Measurements from ENCODE around the gene ARPC5L. TPM values are rescaled to one million over a fixed set of nuclear protein-coding genes. Genes with fewer than 3 reads are reported as not detected.

ARPC5L gene
- total and polyA plus RNA-seq, 2 of the 13 experiments (the other 11 are each of a cell fraction or from before 2014, with no cell fraction given), result 29.9 to 33.8 TPM

DNA sequence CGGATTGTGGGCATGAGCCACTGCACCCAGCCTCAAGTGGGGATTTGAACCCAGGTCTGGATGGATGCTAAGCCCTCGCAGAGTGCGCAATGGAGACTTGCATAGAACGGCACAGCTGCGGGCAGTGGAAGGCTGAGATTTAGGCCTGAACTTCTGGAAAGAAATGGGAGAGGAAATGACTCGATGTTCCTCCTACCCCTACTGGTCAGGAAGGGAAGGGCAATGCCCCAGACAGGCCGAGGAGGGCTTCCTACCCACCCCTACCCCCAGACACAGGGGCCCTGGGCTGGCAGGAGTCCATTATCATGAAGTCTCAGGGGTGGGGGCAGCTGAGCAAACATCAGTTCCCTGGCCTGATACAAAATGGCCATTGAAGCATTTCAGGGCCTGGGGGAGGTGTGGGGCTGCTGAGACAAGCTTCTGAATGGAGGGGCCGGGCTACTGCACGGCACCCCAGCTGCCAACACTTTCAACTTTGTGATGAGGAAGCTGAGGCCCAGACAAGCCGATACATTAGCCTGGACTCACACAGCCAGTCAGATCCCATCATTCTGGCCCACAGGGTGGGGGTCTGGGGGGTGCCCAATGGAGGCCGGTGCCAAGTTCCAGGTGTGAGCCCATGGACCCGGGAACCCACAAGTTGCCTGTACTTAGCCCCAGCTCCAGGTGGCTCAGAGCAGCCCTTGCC, 22.2 kb upstream of the ARPC5L start (continued):
- TF ChIP-seq ZNF777 (CRISPR knock-in tag; IDR thresholded peaks at IDR 0.05), result no peak
- TF ChIP-seq, protein P1, sequence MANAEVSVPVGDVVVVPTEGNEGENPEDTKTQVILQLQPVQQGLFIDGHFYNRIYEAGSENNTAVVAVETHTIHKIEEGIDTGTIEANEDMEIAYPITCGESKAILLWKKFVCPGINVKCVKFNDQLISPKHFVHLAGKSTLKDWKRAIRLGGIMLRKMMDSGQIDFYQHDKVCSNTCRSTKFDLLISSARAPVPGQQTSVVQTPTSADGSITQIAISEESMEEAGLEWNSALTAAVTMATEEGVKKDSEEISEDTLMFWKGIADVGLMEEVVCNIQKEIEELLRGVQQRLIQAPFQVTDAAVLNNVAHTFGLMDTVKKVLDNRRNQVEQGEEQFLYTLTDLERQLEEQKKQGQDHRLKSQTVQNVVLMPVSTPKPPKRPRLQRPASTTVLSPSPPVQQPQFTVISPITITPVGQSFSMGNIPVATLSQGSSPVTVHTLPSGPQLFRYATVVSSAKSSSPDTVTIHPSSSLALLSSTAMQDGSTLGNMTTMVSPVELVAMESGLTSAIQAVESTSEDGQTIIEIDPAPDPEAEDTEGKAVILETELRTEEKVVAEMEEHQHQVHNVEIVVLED (CRISPR knock-in tag; IDR thresholded peaks at IDR 0.05; ENCODE audit: borderline replicate concordance), result no peak
- TF ChIP-seq, protein P2, sequence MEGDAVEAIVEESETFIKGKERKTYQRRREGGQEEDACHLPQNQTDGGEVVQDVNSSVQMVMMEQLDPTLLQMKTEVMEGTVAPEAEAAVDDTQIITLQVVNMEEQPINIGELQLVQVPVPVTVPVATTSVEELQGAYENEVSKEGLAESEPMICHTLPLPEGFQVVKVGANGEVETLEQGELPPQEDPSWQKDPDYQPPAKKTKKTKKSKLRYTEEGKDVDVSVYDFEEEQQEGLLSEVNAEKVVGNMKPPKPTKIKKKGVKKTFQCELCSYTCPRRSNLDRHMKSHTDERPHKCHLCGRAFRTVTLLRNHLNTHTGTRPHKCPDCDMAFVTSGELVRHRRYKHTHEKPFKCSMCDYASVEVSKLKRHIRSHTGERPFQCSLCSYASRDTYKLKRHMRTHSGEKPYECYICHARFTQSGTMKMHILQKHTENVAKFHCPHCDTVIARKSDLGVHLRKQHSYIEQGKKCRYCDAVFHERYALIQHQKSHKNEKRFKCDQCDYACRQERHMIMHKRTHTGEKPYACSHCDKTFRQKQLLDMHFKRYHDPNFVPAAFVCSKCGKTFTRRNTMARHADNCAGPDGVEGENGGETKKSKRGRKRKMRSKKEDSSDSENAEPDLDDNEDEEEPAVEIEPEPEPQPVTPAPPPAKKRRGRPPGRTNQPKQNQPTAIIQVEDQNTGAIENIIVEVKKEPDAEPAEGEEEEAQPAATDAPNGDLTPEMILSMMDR (CRISPR knock-in tag; IDR thresholded peaks at IDR 0.05), result peak; percentile 58
- 0 out of 2 replicates have a peak, but pooled peaks have one; percentile 7 for TF ChIP-seq KDM1A (CRISPR knock-in tag; IDR thresholded peaks at IDR 0.05)
- TF ChIP-seq, protein P3, sequence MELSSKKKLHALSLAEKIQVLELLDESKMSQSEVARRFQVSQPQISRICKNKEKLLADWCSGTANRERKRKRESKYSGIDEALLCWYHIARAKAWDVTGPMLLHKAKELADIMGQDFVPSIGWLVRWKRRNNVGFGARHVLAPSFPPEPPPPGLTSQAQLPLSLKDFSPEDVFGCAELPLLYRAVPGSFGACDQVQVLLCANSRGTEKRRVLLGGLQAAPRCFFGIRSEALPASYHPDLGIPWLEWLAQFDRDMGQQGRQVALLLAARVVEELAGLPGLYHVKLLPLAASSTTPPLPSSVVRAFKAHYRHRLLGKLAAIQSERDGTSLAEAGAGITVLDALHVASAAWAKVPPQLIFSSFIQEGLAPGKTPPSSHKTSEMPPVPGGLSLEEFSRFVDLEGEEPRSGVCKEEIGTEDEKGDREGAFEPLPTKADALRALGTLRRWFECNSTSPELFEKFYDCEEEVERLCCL (CRISPR knock-in tag; IDR thresholded peaks at IDR 0.05; ENCODE audit: borderline replicate concordance), result no peak
- TF ChIP-seq ZNF678 (CRISPR knock-in tag; IDR thresholded peaks at IDR 0.05), result no peak
- no peak for TF ChIP-seq ISX (CRISPR knock-in tag; conservative IDR thresholded peaks at IDR 0.05)
- TF ChIP-seq ZNF768 (CRISPR knock-in tag; IDR thresholded peaks at IDR 0.05), result peak; percentile 97
- TF ChIP-seq, protein P4, sequence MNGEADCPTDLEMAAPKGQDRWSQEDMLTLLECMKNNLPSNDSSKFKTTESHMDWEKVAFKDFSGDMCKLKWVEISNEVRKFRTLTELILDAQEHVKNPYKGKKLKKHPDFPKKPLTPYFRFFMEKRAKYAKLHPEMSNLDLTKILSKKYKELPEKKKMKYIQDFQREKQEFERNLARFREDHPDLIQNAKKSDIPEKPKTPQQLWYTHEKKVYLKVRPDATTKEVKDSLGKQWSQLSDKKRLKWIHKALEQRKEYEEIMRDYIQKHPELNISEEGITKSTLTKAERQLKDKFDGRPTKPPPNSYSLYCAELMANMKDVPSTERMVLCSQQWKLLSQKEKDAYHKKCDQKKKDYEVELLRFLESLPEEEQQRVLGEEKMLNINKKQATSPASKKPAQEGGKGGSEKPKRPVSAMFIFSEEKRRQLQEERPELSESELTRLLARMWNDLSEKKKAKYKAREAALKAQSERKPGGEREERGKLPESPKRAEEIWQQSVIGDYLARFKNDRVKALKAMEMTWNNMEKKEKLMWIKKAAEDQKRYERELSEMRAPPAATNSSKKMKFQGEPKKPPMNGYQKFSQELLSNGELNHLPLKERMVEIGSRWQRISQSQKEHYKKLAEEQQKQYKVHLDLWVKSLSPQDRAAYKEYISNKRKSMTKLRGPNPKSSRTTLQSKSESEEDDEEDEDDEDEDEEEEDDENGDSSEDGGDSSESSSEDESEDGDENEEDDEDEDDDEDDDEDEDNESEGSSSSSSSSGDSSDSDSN (CRISPR knock-in tag; IDR thresholded peaks at IDR 0.05), result 0 out of 2 replicates have a peak, but pooled peaks have one; percentile 16
- no peak for TF ChIP-seq PLRG1 (conservative IDR thresholded peaks at IDR 0.05)
- TF ChIP-seq, protein P5, sequence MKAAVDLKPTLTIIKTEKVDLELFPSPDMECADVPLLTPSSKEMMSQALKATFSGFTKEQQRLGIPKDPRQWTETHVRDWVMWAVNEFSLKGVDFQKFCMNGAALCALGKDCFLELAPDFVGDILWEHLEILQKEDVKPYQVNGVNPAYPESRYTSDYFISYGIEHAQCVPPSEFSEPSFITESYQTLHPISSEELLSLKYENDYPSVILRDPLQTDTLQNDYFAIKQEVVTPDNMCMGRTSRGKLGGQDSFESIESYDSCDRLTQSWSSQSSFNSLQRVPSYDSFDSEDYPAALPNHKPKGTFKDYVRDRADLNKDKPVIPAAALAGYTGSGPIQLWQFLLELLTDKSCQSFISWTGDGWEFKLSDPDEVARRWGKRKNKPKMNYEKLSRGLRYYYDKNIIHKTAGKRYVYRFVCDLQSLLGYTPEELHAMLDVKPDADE (CRISPR knock-in tag; IDR thresholded peaks at IDR 0.05), result no peak
- TF ChIP-seq ZNF75D (CRISPR knock-in tag; IDR thresholded peaks at IDR 0.05; ENCODE audit: borderline replicate concordance), result no peak
- peak; percentile 30; the same call in 1 of the 2 replicates for TF ChIP-seq HNRNPL (IDR thresholded peaks at IDR 0.05; ENCODE audit: low read depth, low read length)
- no peak for TF ChIP-seq MAFK (conservative IDR thresholded peaks at IDR 0.05 in 1 of 2, IDR thresholded peaks at IDR 0.05 in 1 of 2; ENCODE audit: low read length in 2 of 2)
- TF ChIP-seq ZNF749 (CRISPR knock-in tag; IDR thresholded peaks at IDR 0.05; ENCODE audit: borderline replicate concordance), result no peak
- no peak for TF ChIP-seq MED1 (CRISPR knock-in tag; IDR thresholded peaks at IDR 0.05)
- no peak for TF ChIP-seq HMG20B (CRISPR knock-in tag; conservative IDR thresholded peaks at IDR 0.05)
- TF ChIP-seq, protein P6, sequence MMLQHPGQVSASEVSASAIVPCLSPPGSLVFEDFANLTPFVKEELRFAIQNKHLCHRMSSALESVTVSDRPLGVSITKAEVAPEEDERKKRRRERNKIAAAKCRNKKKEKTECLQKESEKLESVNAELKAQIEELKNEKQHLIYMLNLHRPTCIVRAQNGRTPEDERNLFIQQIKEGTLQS (CRISPR knock-in tag; IDR thresholded peaks at IDR 0.05), result no peak
- TF ChIP-seq NFE2 (CRISPR knock-in tag; IDR thresholded peaks at IDR 0.05), result no peak
- TF ChIP-seq STAG1 (CRISPR knock-in tag; IDR thresholded peaks at IDR 0.05), result peak; percentile 28; the same call in 1 of the 2 replicates
- no peak for TF ChIP-seq ELF4 (CRISPR knock-in tag; IDR thresholded peaks at IDR 0.05; ENCODE audit: borderline replicate concordance)
- no peak for TF ChIP-seq RCOR2 (CRISPR knock-in tag; IDR thresholded peaks at IDR 0.05)
